Right atrium auricular region (tissue), 2 donors: Measurements from ENCODE around the gene CDH9. TPM values are rescaled to one million over a fixed set of nuclear protein-coding genes. Genes with fewer than 3 reads are reported as not detected.

ENCODE experiments used
- DNase-seq: peaks from one replicate; pipeline ENCODE4 v3.0.0-alpha.2; 2019; ENCODE audit warnings: low spot score
- H3K27ac ChIP-seq, 2 donors: fragments of 200-600 bp; sonication (generic); 1 replicate in 1 of 2; 2 replicates in 1 of 2; pipeline ENCODE4 v1.5.1; 2016 to 2019
- H3K27me3 ChIP-seq, 2 donors: fragments of 200-600 bp; sonication (generic); one replicate each; pipeline versions ENCODE4 v1.5.1 to v1.6.0; 2017 to 2019
- H3K36me3 ChIP-seq: fragments of 200-600 bp; sonication (generic); one replicate; pipeline ENCODE4 v1.5.1; 2016
- H3K4me1 ChIP-seq, 2 donors: fragments of 200-600 bp; sonication (generic); one replicate each; pipeline versions ENCODE4 v1.5.1 to v1.6.0; 2017 to 2019
- H3K4me3 ChIP-seq, 2 donors: fragments of 200-600 bp; sonication (generic); 1 replicate in 1 of 2; 2 replicates in 1 of 2; pipeline ENCODE4 v1.5.1; 2017 to 2019; ENCODE audit warnings: mild to moderate bottlenecking in 1 of 2, moderate library complexity in 1 of 2
- H3K9me3 ChIP-seq, 2 donors: fragments of 200-600 bp; sonication (generic); one replicate each; pipeline ENCODE4 v1.5.1; 2019
- total RNA-seq, 2 donors: library from RNA; depleted of rRNA; stranded (reverse); fragments of >200 nt; gene quantifications; one replicate each; pipeline ENCODE4 v1.1.0, GENCODE V29; 2016
- TF ChIP-seq, protein P1 (sequence below), 2 donors: fragments of 200-600 bp; sonication (generic); IDR thresholded peaks; one replicate each; pipeline ENCODE4 v1.5.1; 2019; ENCODE audit warnings: antibody characterized with exemption in 2 of 2

CDH9 gene
- total RNA-seq, 2 donors from 2014 or later, result not detected

GRCh38 chr5:26921439-26921838 lies 116.9 kb downstream of the CDH9 start:
- TF ChIP-seq, protein P1, sequence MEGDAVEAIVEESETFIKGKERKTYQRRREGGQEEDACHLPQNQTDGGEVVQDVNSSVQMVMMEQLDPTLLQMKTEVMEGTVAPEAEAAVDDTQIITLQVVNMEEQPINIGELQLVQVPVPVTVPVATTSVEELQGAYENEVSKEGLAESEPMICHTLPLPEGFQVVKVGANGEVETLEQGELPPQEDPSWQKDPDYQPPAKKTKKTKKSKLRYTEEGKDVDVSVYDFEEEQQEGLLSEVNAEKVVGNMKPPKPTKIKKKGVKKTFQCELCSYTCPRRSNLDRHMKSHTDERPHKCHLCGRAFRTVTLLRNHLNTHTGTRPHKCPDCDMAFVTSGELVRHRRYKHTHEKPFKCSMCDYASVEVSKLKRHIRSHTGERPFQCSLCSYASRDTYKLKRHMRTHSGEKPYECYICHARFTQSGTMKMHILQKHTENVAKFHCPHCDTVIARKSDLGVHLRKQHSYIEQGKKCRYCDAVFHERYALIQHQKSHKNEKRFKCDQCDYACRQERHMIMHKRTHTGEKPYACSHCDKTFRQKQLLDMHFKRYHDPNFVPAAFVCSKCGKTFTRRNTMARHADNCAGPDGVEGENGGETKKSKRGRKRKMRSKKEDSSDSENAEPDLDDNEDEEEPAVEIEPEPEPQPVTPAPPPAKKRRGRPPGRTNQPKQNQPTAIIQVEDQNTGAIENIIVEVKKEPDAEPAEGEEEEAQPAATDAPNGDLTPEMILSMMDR (IDR thresholded peaks at IDR 0.05), result no peak

DNA sequence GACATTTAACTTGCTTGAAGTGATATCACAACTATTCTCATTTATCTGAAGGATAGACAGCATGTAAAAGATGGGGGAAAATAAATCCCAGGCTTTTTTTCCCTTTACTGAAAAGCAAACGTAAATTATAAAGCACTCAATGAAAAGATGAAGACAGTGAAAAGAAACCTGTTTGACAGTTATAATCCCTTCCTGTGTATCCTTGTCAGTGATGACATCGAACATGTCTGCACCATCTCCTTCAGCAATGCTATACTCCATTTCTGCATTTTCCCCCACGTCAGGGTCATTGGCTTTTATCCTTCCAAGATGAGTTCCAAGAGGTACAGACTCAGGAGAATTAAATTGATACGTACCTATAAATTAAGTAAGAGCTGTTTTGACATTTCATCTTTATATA lies 134.9 kb downstream of the CDH9 start:
- Histone ChIP-seq H3K27me3 (no peaks in the 10 kb centered on the region), H3K36me3 (no peaks in the 10 kb centered on the region), H3K9me3 (no peaks in the 10 kb centered on the region), H3K4me3 (no peak overlapping the region), H3K4me1 (no peaks in the 10 kb centered on the region), H3K27ac (no peak overlapping the region)
- TF ChIP-seq, protein P1 (IDR thresholded peaks at IDR 0.05), result no peak
- DNase-seq, result no peak

More at GRCh38 chr5:26921439-26921838, 116.9 kb downstream of the CDH9 start:
- Histone ChIP-seq H3K27ac (no peak overlapping the region), H3K27me3 (no peaks in the 10 kb centered on the region), H3K4me3 (no peak overlapping the region), H3K36me3 (no peaks in the 10 kb centered on the region), H3K4me1 (no peaks in the 10 kb centered on the region), H3K9me3 (no peaks in the 10 kb centered on the region)
- no peak for DNase-seq

GRCh38 chr5:26894719-26895263 lies 143.6 kb downstream of the CDH9 start:
- no peaks in the 10 kb centered on the region for H3K9me3 ChIP-seq
- H3K27me3 ChIP-seq, result no peaks in the 10 kb centered on the region
- no peaks in the 10 kb centered on the region for H3K36me3 ChIP-seq
- H3K27ac ChIP-seq, result no peak overlapping the region
- no peak for DNase-seq
- H3K4me1 ChIP-seq, result no peaks in the 10 kb centered on the region
- H3K4me3 ChIP-seq, result no peak overlapping the region
- TF ChIP-seq, protein P1 (IDR thresholded peaks at IDR 0.05), result no peak

DNA sequence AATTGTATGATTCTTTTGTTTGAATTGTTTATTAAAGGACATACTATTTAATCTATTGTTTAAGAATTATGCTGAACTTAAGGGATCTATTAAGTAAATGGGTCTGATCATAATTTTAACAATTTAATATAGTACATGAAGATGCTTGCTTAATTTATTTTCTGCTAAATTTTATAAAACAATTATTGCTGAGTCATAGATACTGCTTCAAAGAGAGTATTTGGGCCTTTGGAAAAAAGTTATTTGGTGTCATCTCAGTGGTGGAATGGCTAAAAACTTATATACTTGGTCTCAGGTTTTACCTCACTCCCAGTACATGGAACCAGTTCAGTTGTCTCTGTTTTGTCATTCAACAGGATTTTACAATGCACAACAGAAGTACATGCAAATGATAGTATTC lies 145.3 kb downstream of the CDH9 start:
- Histone ChIP-seq H3K4me1 (no peaks in the 10 kb centered on the region), H3K4me3 (no peak overlapping the region), H3K9me3 (no peaks in the 10 kb centered on the region), H3K27me3 (no peaks in the 10 kb centered on the region), H3K36me3 (no peaks in the 10 kb centered on the region), H3K27ac (no peak overlapping the region)
- TF ChIP-seq, protein P1 (IDR thresholded peaks at IDR 0.05), result no peak
- DNase-seq, result no peak

- no peak for DNase-seq
- H3K27me3 ChIP-seq, result no peaks in the 10 kb centered on the region
- H3K27ac ChIP-seq, result no peak overlapping the region
- H3K9me3 ChIP-seq, result no peaks in the 10 kb centered on the region
- no peaks in the 10 kb centered on the region for H3K4me1 ChIP-seq
- TF ChIP-seq, protein P1 (IDR thresholded peaks at IDR 0.05), result no peak
- no peaks in the 10 kb centered on the region for H3K36me3 ChIP-seq
- H3K4me3 ChIP-seq, result no peak overlapping the region
Measured at GRCh38 chr5:26889815-26890214, 148.6 kb downstream of the CDH9 start.

GRCh38 chr5:26884481-26884880 lies 153.9 kb downstream of the CDH9 start:
- no peaks in the 10 kb centered on the region for H3K36me3 ChIP-seq
- no peak overlapping the region for H3K4me3 ChIP-seq
- no peak overlapping the region for H3K27ac ChIP-seq
- no peaks in the 10 kb centered on the region for H3K9me3 ChIP-seq
- no peaks in the 10 kb centered on the region for H3K27me3 ChIP-seq
- DNase-seq, result no peak
- TF ChIP-seq, protein P1 (IDR thresholded peaks at IDR 0.05), result no peak
- no peaks in the 10 kb centered on the region for H3K4me1 ChIP-seq
